ENCODE results near the gene URB1.
A peak's percentile ranks its signal among the peaks of the same experiment; 100 is the strongest.

The URB1 gene

GRCh38 chr21:32340863-32341848, 51.7 kb downstream of the URB1 start:
- DNase-seq, result peak; percentile 13

GRCh38 chr21:32338209-32338921, 54.4 kb downstream of the URB1 start:
- peak; percentile 49 for DNase-seq

- DNase-seq, result peak; percentile 34
These were observed 55.6 kb downstream of the URB1 start for GRCh38 chr21:32337206-32337605.

- DNase-seq, result peak; percentile 56
These were observed 56.1 kb downstream of the URB1 start for GRCh38 chr21:32336711-32337110.

GRCh38 chr21:32335601-32336575, 56.9 kb downstream of the URB1 start:
- DNase-seq, result peak; percentile 36

- peak; percentile 51 for DNase-seq
These were observed 57.8 kb downstream of the URB1 start for GRCh38 chr21:32334980-32335531.

GRCh38 chr21:32333953-32334673, 58.7 kb downstream of the URB1 start:
- peak; percentile 48 for DNase-seq

- no peak for DNase-seq
These were observed 60.3 kb downstream of the URB1 start for GRCh38 chr21:32332463-32332951.

GRCh38 chr21:32331444-32332305, 61.1 kb downstream of the URB1 start:
- DNase-seq, result peak; percentile 51

- DNase-seq, result peak; percentile 8
These were observed 62.0 kb downstream of the URB1 start for GRCh38 chr21:32330784-32331311.

- DNase-seq, result no peak
These were observed 63.0 kb downstream of the URB1 start for GRCh38 chr21:32329776-32330175.

GRCh38 chr21:32329331-32329730, 63.5 kb downstream of the URB1 start:
- peak; percentile 16 for DNase-seq

- no peak for DNase-seq
These were observed 64.2 kb downstream of the URB1 start for GRCh38 chr21:32328595-32328994.

GRCh38 chr21:32325706-32326105, 67.1 kb downstream of the URB1 start:
- DNase-seq, result peak; percentile 31

- DNase-seq, result peak; percentile 59
These were observed 70.1 kb downstream of the URB1 start for GRCh38 chr21:32322676-32323075.

GRCh38 chr21:32322103-32322502, 70.7 kb downstream of the URB1 start:
- DNase-seq, result no peak

GRCh38 chr21:32321480-32321879, 71.3 kb downstream of the URB1 start:
- DNase-seq, result peak; percentile 16

- DNase-seq, result peak; percentile 36
These were observed 72.1 kb downstream of the URB1 start for GRCh38 chr21:32320726-32321125.

GRCh38 chr21:32320059-32320458, 72.8 kb downstream of the URB1 start:
- DNase-seq, result peak; percentile 17

- peak; percentile 57 for DNase-seq
These were observed 73.8 kb downstream of the URB1 start for GRCh38 chr21:32319012-32319411.
